Right lobe of liver (tissue), 6 donors: Measurements from ENCODE around the gene GPR52. TPM values are rescaled to one million over a fixed set of nuclear protein-coding genes. Genes with fewer than 3 reads are reported as not detected.

ENCODE experiments used
- ATAC-seq, 4 donors: fragments of 200-7000 bp; cut with Tn5 transposase; one replicate each; pipeline ENCODE4 v1.9.1; 2020; ENCODE audit warnings: mild to moderate bottlenecking in 4 of 4, moderate library complexity in 4 of 4
- DNase-seq, 3 donors: peaks; one replicate each; pipeline ENCODE4 v3.0.0-alpha.2; 2020
- H3K27ac ChIP-seq, 3 donors: fragments of 200-600 bp; one replicate each; pipeline ENCODE4 v1.8.0; 2022
- H3K27me3 ChIP-seq, 2 donors: fragments of 200-600 bp; one replicate each; pipeline ENCODE4 v1.8.0; 2022
- H3K36me3 ChIP-seq, 4 donors: fragments of 200-600 bp; sonication (generic) in 1 of 4; one replicate each; pipeline versions ENCODE4 v1.5.1 to v1.8.0; 2017 to 2022; ENCODE audit warnings: control low read depth in 1 of 4
- H3K4me1 ChIP-seq, 4 donors: fragments of 200-600 bp; sonication (generic) in 1 of 4; one replicate each; pipeline versions ENCODE4 v1.5.1 to v1.8.0; 2017 to 2022; ENCODE audit warnings: control low read depth in 1 of 4
- H3K4me3 ChIP-seq, 3 donors: fragments of 200-600 bp; one replicate each; pipeline ENCODE4 v1.8.0; 2022
- H3K9me3 ChIP-seq, 4 donors: fragments of 200-600 bp; sonication (generic) in 1 of 4; one replicate each; pipeline versions ENCODE4 v1.5.1 to v1.8.0; 2017 to 2022; ENCODE audit warnings: control low read depth in 1 of 4
- POLR2A ChIP-seq: fragments of 450-650 bp; IDR thresholded peaks from one replicate; pipeline ENCODE4 v1.6.1; 2017; ENCODE audit warnings: antibody characterized with exemption, mild to moderate bottlenecking
- WGBS: methylation state at CpG from one replicate; pipeline ENCODE4 v1.1.6; 2018; ENCODE audit warnings: low coverage, low lambda C conversion rate; ENCODE audit not compliant: insufficient coverage; ENCODE audit errors: missing lambda C conversion rate; 5-methylcytosine and 5-hydroxymethylcytosine counted together
- intact Hi-C, 2 donors: fragments of 100-400 bp; cut with DNase I; formaldehyde crosslinking; loops; one replicate each; pipeline versions ENCODE4 v1.11.2 to v1.14.1; 2022
- total RNA-seq, 6 experiments: library from RNA; depleted of rRNA in 2 of 6; stranded (reverse); fragments of >200 nt in 2 of 6; fragmentation: NEBNext Ultra II Directional in 3 of 6; extraction: Animal tissue kit (Norgen Biotek cat#: 25700) in 3 of 6; gene quantifications; one replicate each; pipeline versions ENCODE4 v1.1.0 to v1.2.4, GENCODE V29; 2016 to 2023
- TF ChIP-seq, protein P1 (sequence below), 4 donors: fragments of 200-600 bp in 3 of 4; fragments of 450-650 bp in 1 of 4; IDR thresholded peaks; one replicate each; pipeline versions ENCODE4 v1.5.1 to v1.8.0; 2016 to 2022; ENCODE audit warnings: antibody characterized with exemption in 4 of 4, mild to moderate bottlenecking in 2 of 4
- donor health status: DM: no; HTN: yes; CAD: no.
- donor health status: DM: no; HTN: no; CAD: no.
- donor health status: DM: no; HTN: no; CAD: no.
- donor health status: DM: no; HTN: yes; CAD: no.
- donor health status: DM: no; HTN: yes; CAD: no.

The GPR52 gene
- total RNA-seq, 6 experiments from 2014 or later = 0.68 to 3.1 (median 0.87) TPM

DNA sequence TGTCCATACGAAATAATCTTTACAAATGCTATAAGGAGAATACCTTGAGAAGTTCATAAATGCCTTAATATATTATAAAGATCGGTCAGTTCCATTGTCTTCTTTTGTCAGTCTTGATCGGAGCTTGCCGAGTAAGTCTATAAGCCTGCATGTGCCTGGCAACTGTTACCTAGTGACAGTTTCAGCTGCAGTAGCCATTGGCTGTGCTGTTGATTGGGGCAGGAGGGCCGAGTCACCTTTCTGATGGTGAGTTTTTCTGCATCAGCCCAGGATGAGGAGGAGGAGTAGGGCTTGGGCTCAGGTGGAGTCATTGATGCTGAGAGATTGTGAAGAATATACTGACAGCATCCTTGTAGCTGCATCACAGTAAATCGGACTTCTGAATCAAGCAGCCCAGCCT, 1.9 kb upstream of the GPR52 start:
- TF ChIP-seq, protein P1, sequence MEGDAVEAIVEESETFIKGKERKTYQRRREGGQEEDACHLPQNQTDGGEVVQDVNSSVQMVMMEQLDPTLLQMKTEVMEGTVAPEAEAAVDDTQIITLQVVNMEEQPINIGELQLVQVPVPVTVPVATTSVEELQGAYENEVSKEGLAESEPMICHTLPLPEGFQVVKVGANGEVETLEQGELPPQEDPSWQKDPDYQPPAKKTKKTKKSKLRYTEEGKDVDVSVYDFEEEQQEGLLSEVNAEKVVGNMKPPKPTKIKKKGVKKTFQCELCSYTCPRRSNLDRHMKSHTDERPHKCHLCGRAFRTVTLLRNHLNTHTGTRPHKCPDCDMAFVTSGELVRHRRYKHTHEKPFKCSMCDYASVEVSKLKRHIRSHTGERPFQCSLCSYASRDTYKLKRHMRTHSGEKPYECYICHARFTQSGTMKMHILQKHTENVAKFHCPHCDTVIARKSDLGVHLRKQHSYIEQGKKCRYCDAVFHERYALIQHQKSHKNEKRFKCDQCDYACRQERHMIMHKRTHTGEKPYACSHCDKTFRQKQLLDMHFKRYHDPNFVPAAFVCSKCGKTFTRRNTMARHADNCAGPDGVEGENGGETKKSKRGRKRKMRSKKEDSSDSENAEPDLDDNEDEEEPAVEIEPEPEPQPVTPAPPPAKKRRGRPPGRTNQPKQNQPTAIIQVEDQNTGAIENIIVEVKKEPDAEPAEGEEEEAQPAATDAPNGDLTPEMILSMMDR (IDR thresholded peaks at IDR 0.05) = no peak
- no peak for TF ChIP-seq POLR2A
- ATAC-seq (no peak), DNase-seq (no peak)
- intact Hi-C loops = no loop called here
- 87% methylated on average over 6 of the region's 6 CpGs for WGBS
- Histone ChIP-seq H3K4me1 (no peaks in the 10 kb centered on the region), H3K27me3 (no peaks in the 10 kb centered on the region), H3K4me3 (no peak overlapping the region), H3K27ac (no peak overlapping the region), H3K9me3 (no peaks in the 10 kb centered on the region), H3K36me3 (no peaks in the 10 kb centered on the region)

DNA sequence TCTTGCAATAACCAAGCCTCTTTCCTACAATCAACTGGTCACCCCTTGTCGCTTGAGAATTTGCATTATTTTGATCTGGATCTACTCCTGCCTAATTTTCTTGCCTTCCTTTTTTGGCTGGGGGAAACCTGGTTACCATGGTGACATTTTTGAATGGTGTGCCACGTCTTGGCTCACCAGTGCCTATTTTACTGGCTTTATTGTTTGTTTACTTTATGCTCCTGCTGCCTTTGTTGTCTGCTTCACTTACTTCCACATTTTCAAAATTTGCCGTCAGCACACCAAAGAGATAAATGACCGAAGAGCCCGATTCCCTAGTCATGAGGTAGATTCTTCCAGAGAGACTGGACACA, 743 bp downstream of the GPR52 start:
- H3K27me3 ChIP-seq = no peaks in the 10 kb centered on the region
- no peak overlapping the region for H3K4me3 ChIP-seq
- H3K4me1 ChIP-seq = no peaks in the 10 kb centered on the region
- 76% methylated on average over 5 of the region's 5 CpGs for WGBS
- intact Hi-C loops = no loop called here
- H3K9me3 ChIP-seq = no peaks in the 10 kb centered on the region
- ATAC-seq = no peak
- no peak for TF ChIP-seq POLR2A
- TF ChIP-seq, protein P1 (IDR thresholded peaks at IDR 0.05) = no peak
- no peak overlapping the region for H3K27ac ChIP-seq
- no peak for DNase-seq
- H3K36me3 ChIP-seq = no peaks in the 10 kb centered on the region

DNA sequence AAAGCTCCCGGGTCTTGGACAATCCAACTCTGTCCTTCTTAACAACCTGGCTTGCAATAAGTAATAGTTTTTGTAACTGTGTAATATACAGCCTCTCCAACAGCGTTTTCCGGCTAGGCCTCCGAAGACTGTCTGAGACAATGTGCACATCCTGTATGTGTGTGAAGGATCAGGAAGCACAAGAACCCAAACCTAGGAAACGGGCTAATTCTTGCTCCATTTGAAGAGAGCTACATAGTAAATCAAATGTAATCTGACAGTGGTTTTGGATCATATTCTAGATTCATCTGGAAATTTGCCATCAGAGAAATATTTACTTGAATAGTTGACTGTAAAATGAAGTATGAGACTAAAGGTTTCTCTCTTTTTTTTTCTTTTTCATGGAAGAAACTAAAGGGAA, 1.2 kb downstream of the GPR52 start:
- Histone ChIP-seq H3K4me1 (no peaks in the 10 kb centered on the region), H3K36me3 (no peaks in the 10 kb centered on the region), H3K27me3 (no peaks in the 10 kb centered on the region), H3K4me3 (no peak overlapping the region), H3K9me3 (no peaks in the 10 kb centered on the region), H3K27ac (no peak overlapping the region)
- no peak for TF ChIP-seq POLR2A
- TF ChIP-seq, protein P1 (IDR thresholded peaks at IDR 0.05) = no peak
- 62% methylated on average over 5 of the region's 5 CpGs for WGBS
- no peak for ATAC-seq
- no peak for DNase-seq
- intact Hi-C loops = no loop called here

DNA sequence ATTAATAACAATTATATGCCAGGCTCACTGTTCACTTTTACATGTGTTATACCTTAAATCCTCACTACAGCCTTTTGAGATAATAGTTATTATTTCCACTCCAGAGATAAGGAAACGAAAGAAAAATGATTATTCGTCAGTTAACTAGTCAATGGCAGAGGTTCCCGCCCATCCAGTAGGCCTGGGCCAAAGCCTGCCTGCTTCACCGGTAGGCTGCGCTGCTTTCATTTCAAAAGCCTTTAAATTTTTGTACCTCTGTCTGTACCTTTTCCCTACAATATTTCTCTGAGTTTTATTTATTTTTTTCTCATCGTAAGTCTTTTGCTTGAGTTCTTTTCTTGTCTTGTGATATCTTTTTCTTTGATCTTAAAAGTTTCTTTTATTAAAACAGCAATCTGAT, 3.6 kb downstream of the GPR52 start:
- Histone ChIP-seq H3K36me3 (no peaks in the 10 kb centered on the region), H3K9me3 (no peaks in the 10 kb centered on the region), H3K4me1 (no peaks in the 10 kb centered on the region), H3K4me3 (no peak overlapping the region), H3K27me3 (no peaks in the 10 kb centered on the region), H3K27ac (no peak overlapping the region)
- 87% methylated on average over 6 of the region's 6 CpGs for WGBS
- intact Hi-C loops = no loop called here
- no peak for TF ChIP-seq POLR2A
- TF ChIP-seq, protein P1 (IDR thresholded peaks at IDR 0.05) = no peak
- DNase-seq = no peak
- ATAC-seq = no peak

DNA sequence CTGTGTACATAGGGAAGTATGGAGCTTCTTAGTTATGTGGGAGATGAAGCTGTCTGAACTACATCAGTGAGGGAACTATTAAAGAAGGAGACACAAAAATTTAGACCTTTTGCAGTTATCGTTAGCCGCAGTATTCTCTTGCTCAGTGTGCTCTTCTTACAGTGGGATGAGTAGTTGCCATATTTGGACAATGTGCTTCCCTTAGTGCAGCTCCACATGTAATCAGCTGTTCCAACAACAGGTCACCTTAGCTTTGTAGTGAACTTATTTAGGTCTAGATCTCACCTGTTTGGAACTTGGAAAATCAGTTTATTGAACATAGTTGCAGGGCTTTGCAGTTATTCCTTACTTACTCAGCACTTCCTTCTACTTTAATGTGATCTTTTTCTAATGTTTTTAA, 18.1 kb downstream of the GPR52 start:
- Histone ChIP-seq H3K9me3 (no peaks in the 10 kb centered on the region), H3K27ac (no peak overlapping the region), H3K4me3 (no peak overlapping the region), H3K27me3 (no peaks in the 10 kb centered on the region), H3K36me3 (no peaks in the 10 kb centered on the region), H3K4me1 (no peaks in the 10 kb centered on the region)
- ATAC-seq (no peak), DNase-seq (no peak)
- no peak for TF ChIP-seq POLR2A
- TF ChIP-seq, protein P1 (IDR thresholded peaks at IDR 0.05) = no peak
- intact Hi-C loops = no loop called here
- WGBS = 92% methylated on average over 2 of the region's 2 CpGs
